ENCODE results near the gene ZFR.
A peak's percentile ranks its signal among the peaks of the same experiment; 100 is the strongest.
"Not testable (repeated sequence)": the region's sequence is repeated elsewhere in the genome, so short reads cannot be mapped to it uniquely, and the experiment has no call there.

ZFR gene

GRCh38 chr5:32319926-32320543 lies 124.5 kb downstream of the ZFR start:
- DNase-seq (ENCODE audit: low read depth): no peak

GRCh38 chr5:32319392-32319791 lies 125.1 kb downstream of the ZFR start:
- no peak for DNase-seq (ENCODE audit: low read depth)

GRCh38 chr5:32317041-32317440 lies 127.5 kb downstream of the ZFR start:
- DNase-seq (ENCODE audit: low read depth): no peak

- DNase-seq (ENCODE audit: low read depth): no peak
Observed at GRCh38 chr5:32315221-32316014, 129.1 kb downstream of the ZFR start.

- no peak for DNase-seq (ENCODE audit: low read depth)
Observed at GRCh38 chr5:32314658-32315057, 129.9 kb downstream of the ZFR start.

- not testable (repeated sequence) for DNase-seq (ENCODE audit: low read depth)
Observed at GRCh38 chr5:32314152-32314488, 130.4 kb downstream of the ZFR start.

- DNase-seq (ENCODE audit: low read depth): peak; percentile 100
Observed at GRCh38 chr5:32312595-32313332, 131.8 kb downstream of the ZFR start, which contains the start of gene MTMR12. Gene MTMR12, minus strand, starts transcription at chr5:32312939. Its CDS starts 101 bp downstream, at chr5:32312838.

GRCh38 chr5:32312197-32312594 lies 132.3 kb downstream of the ZFR start:
- peak; percentile 21 for DNase-seq (ENCODE audit: low read depth)

GRCh38 chr5:32311404-32312196 lies 132.9 kb downstream of the ZFR start:
- DNase-seq (ENCODE audit: low read depth): no peak

GRCh38 chr5:32309761-32310160 lies 134.8 kb downstream of the ZFR start:
- no peak for DNase-seq (ENCODE audit: low read depth)

- no peak for DNase-seq (ENCODE audit: low read depth)
Observed at GRCh38 chr5:32308946-32309345, 135.6 kb downstream of the ZFR start.

GRCh38 chr5:32307769-32308194 lies 136.8 kb downstream of the ZFR start:
- no peak for DNase-seq (ENCODE audit: low read depth)

- no peak for DNase-seq (ENCODE audit: low read depth)
Observed at GRCh38 chr5:32304622-32305021, 139.9 kb downstream of the ZFR start.
